H9 (cell line): ENCODE measurements around the gene AP2A2. TPM values are rescaled to one million over a fixed set of nuclear protein-coding genes. Genes with fewer than 3 reads are reported as not detected.

Experiments used
- DNase-seq: peaks from one replicate; pipeline ENCODE4 v3.0.0-alpha.2; 2017
- H2AFZ ChIP-seq: one replicate; pipeline ENCODE4 v1.6.1; 2013; ENCODE audit warnings: mild to moderate bottlenecking, low read length, control low read depth, moderate library complexity
- H2AK5ac ChIP-seq: 2 replicates; pipeline ENCODE4 v1.6.1; 2013; ENCODE audit warnings: low read length, control low read depth, mixed read lengths; ENCODE audit not compliant: insufficient read length
- H2BK120ac ChIP-seq: one replicate; pipeline ENCODE4 v1.6.1; 2013; ENCODE audit warnings: low read depth, mild to moderate bottlenecking, low read length, control low read depth, inconsistent platforms; ENCODE audit not compliant: poor library complexity, severe bottlenecking
- H2BK12ac ChIP-seq: 2 replicates; pipeline ENCODE4 v1.6.1; 2013; ENCODE audit warnings: low read length, control low read depth, mixed read lengths, low read depth; ENCODE audit not compliant: insufficient read length
- H2BK15ac ChIP-seq: 2 replicates; pipeline ENCODE4 v1.6.1; 2013; ENCODE audit warnings: low read depth, low read length, control low read depth
- H2BK20ac ChIP-seq: one replicate; pipeline ENCODE4 v1.6.1; 2013; ENCODE audit warnings: low read depth, mild to moderate bottlenecking, low read length, control low read depth, inconsistent platforms; ENCODE audit not compliant: poor library complexity, severe bottlenecking
- H2BK5ac ChIP-seq: 2 replicates; pipeline ENCODE4 v1.6.1; 2013; ENCODE audit warnings: low read length, control low read depth, mixed read lengths; ENCODE audit not compliant: insufficient read length
- H3K14ac ChIP-seq: 2 replicates; pipeline ENCODE4 v1.6.1; 2013; ENCODE audit warnings: low read length, control low read depth; ENCODE audit not compliant: insufficient read depth
- H3K18ac ChIP-seq: 2 replicates; pipeline ENCODE4 v1.6.1; 2013; ENCODE audit warnings: low read depth, mild to moderate bottlenecking, mixed read lengths, low read length, control low read depth; ENCODE audit not compliant: insufficient read length
- H3K23ac ChIP-seq: 2 replicates; pipeline ENCODE4 v1.6.1; 2013; ENCODE audit warnings: low read length, control low read depth, mixed read lengths, low read depth; ENCODE audit not compliant: insufficient read length
- H3K23me2 ChIP-seq: 2 replicates; pipeline ENCODE4 v1.6.1; 2013; ENCODE audit warnings: low read depth, mild to moderate bottlenecking, mixed read lengths, low read length, control low read depth; ENCODE audit not compliant: insufficient read length, poor library complexity, severe bottlenecking
- H3K27ac ChIP-seq: 2 replicates; pipeline ENCODE4 v1.5.1; 2013; ENCODE audit warnings: low read length, control low read depth, mixed read lengths, low read depth; ENCODE audit not compliant: insufficient read length
- H3K27me3 ChIP-seq: 2 replicates; pipeline ENCODE4 v1.6.1; 2013; ENCODE audit warnings: low read length, control low read depth, inconsistent platforms; ENCODE audit not compliant: insufficient read depth
- H3K4ac ChIP-seq: 2 replicates; pipeline ENCODE4 v1.6.1; 2013; ENCODE audit warnings: low read depth, mild to moderate bottlenecking, control low read depth, inconsistent platforms, low read length, moderate library complexity
- H3K4me1 ChIP-seq: 2 replicates; pipeline ENCODE4 v1.6.1; 2013; ENCODE audit warnings: low read length, control low read depth, inconsistent platforms; ENCODE audit not compliant: insufficient read depth
- H3K4me2 ChIP-seq: 2 replicates; pipeline ENCODE4 v1.6.1; 2013; ENCODE audit warnings: low read length, control low read depth, mixed read lengths; ENCODE audit not compliant: insufficient read length, insufficient read depth
- H3K56ac ChIP-seq: 2 replicates; pipeline ENCODE4 v1.6.1; 2013; ENCODE audit warnings: low read depth, mild to moderate bottlenecking, mixed read lengths, low read length, control low read depth; ENCODE audit not compliant: insufficient read length
- H3K79me1 ChIP-seq: 2 replicates; pipeline ENCODE4 v1.6.1; 2013; ENCODE audit warnings: low read depth, mild to moderate bottlenecking, moderate library complexity, low read length, control low read depth, inconsistent platforms; ENCODE audit not compliant: insufficient read depth, poor library complexity, severe bottlenecking
- H3K79me2 ChIP-seq: 2 replicates; pipeline ENCODE4 v1.6.1; 2013; ENCODE audit warnings: low read length, control low read depth, inconsistent platforms; ENCODE audit not compliant: insufficient read depth
- H3K9ac ChIP-seq: 2 replicates; pipeline ENCODE4 v1.6.1; 2013; ENCODE audit warnings: low read length, control low read depth, mixed read lengths; ENCODE audit not compliant: insufficient read length; ENCODE audit errors: extremely low read depth
- H3K9me3 ChIP-seq: one replicate; pipeline ENCODE4 v1.6.1; 2013; ENCODE audit warnings: low read depth, low read length, inconsistent platforms; ENCODE audit not compliant: control insufficient read depth
- H3T11ph ChIP-seq: one replicate; pipeline ENCODE4 v1.6.1; 2013; ENCODE audit warnings: mild to moderate bottlenecking, low read length, control low read depth, inconsistent platforms
- H4K20me1 ChIP-seq: one replicate; pipeline ENCODE4 v1.6.1; 2013; ENCODE audit not compliant: control insufficient read depth, insufficient read length, insufficient read depth
- H4K5ac ChIP-seq: 2 replicates; pipeline ENCODE4 v1.6.1; 2013; ENCODE audit warnings: low read depth, mild to moderate bottlenecking, mixed read lengths, low read length, control low read depth; ENCODE audit not compliant: insufficient read length
- H4K8ac ChIP-seq: replicated peaks from 2 replicates; pipeline ENCODE4 v1.6.1; 2013; ENCODE audit warnings: low read length, control low read depth, mixed read lengths, low read depth; ENCODE audit not compliant: insufficient read length
- H4K91ac ChIP-seq: 2 replicates; pipeline ENCODE4 v1.6.1; 2013; ENCODE audit warnings: low read depth, mild to moderate bottlenecking, moderate library complexity, mixed read lengths, low read length, control low read depth; ENCODE audit not compliant: insufficient read length
- H3K27ac Mint-ChIP-seq, 3 experiments: 2 replicates in 2 of 3; 3 replicates in 1 of 3; pipeline ENCODE4 v1.8.0; 2020 to 2021; ENCODE audit warnings: mixed read lengths in 3 of 3, mild to moderate bottlenecking in 1 of 3, moderate library complexity in 1 of 3
- H3K27me3 Mint-ChIP-seq: 2 replicates; pipeline ENCODE4 v1.8.0; 2021; ENCODE audit warnings: low read depth, mild to moderate bottlenecking, moderate library complexity, mixed read lengths
- H3K36me3 Mint-ChIP-seq, 3 experiments: 2 replicates in 2 of 3; 3 replicates in 1 of 3; pipeline ENCODE4 v1.8.0; 2020 to 2021; ENCODE audit warnings: low read depth in 3 of 3, mixed read lengths in 3 of 3; ENCODE audit not compliant: insufficient read depth in 1 of 3
- H3K4me1 Mint-ChIP-seq, 2 experiments: 2 replicates each; pipeline ENCODE4 v1.8.0; 2020; ENCODE audit warnings: mixed read lengths in 2 of 2
- H3K4me3 Mint-ChIP-seq, 2 experiments: 2 replicates in 1 of 2; 3 replicates in 1 of 2; pipeline ENCODE4 v1.8.0; 2020 to 2021; ENCODE audit warnings: mild to moderate bottlenecking in 2 of 2, mixed read lengths in 2 of 2, moderate library complexity in 1 of 2
- H3K9me3 Mint-ChIP-seq, 2 experiments: 2 replicates in 1 of 2; 3 replicates in 1 of 2; pipeline ENCODE4 v1.8.0; 2020; ENCODE audit warnings: mild to moderate bottlenecking in 2 of 2, mixed read lengths in 2 of 2, moderate library complexity in 1 of 2
- WGBS: extraction: QIAGEN DNeasy Blood & Tissue Kit; methylation state at CpG from one replicate; pipeline ENCODE4 v1.1.7; 2013; ENCODE audit warnings: missing lambda C conversion rate, low lambda C conversion rate, mixed read lengths; ENCODE audit not compliant: insufficient read length; ENCODE audit errors: extremely low coverage; 5-methylcytosine and 5-hydroxymethylcytosine counted together
- total RNA-seq: library from RNA; stranded (reverse); gene quantifications from 2 replicates; pipeline ENCODE4 v1.2.1, GENCODE V29; 2021
- TF ChIP-seq, protein P1 (sequence below): fragments of 200-600 bp; sonication (generic); conservative IDR thresholded peaks from 3 replicates; pipeline ENCODE4 v1.8.0; 2021; ENCODE audit warnings: antibody characterized with exemption, mild to moderate bottlenecking

The AP2A2 gene
- total RNA-seq, 1 experiment from 2014 or later, result 53.7 TPM

- no peaks in the 10 kb centered on the region for H3K23me2 ChIP-seq
- no peak overlapping the region for H2BK5ac ChIP-seq
- no peak overlapping the region for H2AFZ ChIP-seq
- H3K4me3 Mint-ChIP-seq, result no peak overlapping the region
- H3K27me3 ChIP-seq, result no peaks in the 10 kb centered on the region
- H3K23ac ChIP-seq, result no peak overlapping the region
- H4K8ac ChIP-seq, result no peak overlapping the region
- no peaks in the 10 kb centered on the region for H3K79me1 ChIP-seq
- no peak overlapping the region for H2BK20ac ChIP-seq
- DNase-seq, result no peak
- H4K20me1 ChIP-seq, result no peaks in the 10 kb centered on the region
- H3T11ph ChIP-seq, result no peak overlapping the region
- no peak overlapping the region for H2BK15ac ChIP-seq
- H3K14ac ChIP-seq, result no peak overlapping the region
- peak overlapping the region in 1 of 3 experiments; percentile 75; a peak in 3 of 7 replicates for H3K27ac Mint-ChIP-seq
- no peak overlapping the region for H3K4ac ChIP-seq
- no peak overlapping the region for H2BK12ac ChIP-seq
- WGBS, result no CpG with 5 or more reads among the region's 15 CpGs
- no peaks in the 10 kb centered on the region for H3K9me3 ChIP-seq
- TF ChIP-seq, protein P1, sequence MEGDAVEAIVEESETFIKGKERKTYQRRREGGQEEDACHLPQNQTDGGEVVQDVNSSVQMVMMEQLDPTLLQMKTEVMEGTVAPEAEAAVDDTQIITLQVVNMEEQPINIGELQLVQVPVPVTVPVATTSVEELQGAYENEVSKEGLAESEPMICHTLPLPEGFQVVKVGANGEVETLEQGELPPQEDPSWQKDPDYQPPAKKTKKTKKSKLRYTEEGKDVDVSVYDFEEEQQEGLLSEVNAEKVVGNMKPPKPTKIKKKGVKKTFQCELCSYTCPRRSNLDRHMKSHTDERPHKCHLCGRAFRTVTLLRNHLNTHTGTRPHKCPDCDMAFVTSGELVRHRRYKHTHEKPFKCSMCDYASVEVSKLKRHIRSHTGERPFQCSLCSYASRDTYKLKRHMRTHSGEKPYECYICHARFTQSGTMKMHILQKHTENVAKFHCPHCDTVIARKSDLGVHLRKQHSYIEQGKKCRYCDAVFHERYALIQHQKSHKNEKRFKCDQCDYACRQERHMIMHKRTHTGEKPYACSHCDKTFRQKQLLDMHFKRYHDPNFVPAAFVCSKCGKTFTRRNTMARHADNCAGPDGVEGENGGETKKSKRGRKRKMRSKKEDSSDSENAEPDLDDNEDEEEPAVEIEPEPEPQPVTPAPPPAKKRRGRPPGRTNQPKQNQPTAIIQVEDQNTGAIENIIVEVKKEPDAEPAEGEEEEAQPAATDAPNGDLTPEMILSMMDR, result no peak
- no peaks in the 10 kb centered on the region for H3K9me3 Mint-ChIP-seq
- no peak overlapping the region for H4K5ac ChIP-seq
- H3K56ac ChIP-seq, result no peak overlapping the region
- H3K79me2 ChIP-seq, result no peaks in the 10 kb centered on the region
- no peak overlapping the region for H3K4me2 ChIP-seq
- no peak overlapping the region for H3K9ac ChIP-seq
- H2AK5ac ChIP-seq, result no peak overlapping the region
- H3K36me3 Mint-ChIP-seq, result peaks cover 21 to 75% (median 75%) of the 10 kb centered on the region in 3 experiments
- no peak overlapping the region for H2BK120ac ChIP-seq
- H3K27ac ChIP-seq, result no peak overlapping the region
- no peak overlapping the region for H4K91ac ChIP-seq
- no peaks in the 10 kb centered on the region for H3K27me3 Mint-ChIP-seq
- H3K18ac ChIP-seq, result no peak overlapping the region
- H3K4me1 Mint-ChIP-seq, result no peaks in the 10 kb centered on the region
- no peaks in the 10 kb centered on the region for H3K4me1 ChIP-seq
These were observed 58.9 kb downstream of the AP2A2 start for GRCh38 chr11:984546-984945.
